GM19099 (cell line): ENCODE measurements around the gene NFATC2.

Source experiments
- POLR2A ChIP-seq: IDR thresholded peaks from 3 replicates; pipeline ENCODE4 v1.6.1; 2011; ENCODE audit warnings: low read depth; ENCODE audit not compliant: insufficient read length; ENCODE audit errors: extremely low read depth

The NFATC2 gene

GRCh38 chr20:51511861-51512619, 30.5 kb downstream of the NFATC2 start:
- no peak for TF ChIP-seq POLR2A

- no peak for TF ChIP-seq POLR2A
Measured at GRCh38 chr20:51510936-51511605, 31.4 kb downstream of the NFATC2 start.

GRCh38 chr20:51510169-51510568, 32.4 kb downstream of the NFATC2 start:
- TF ChIP-seq POLR2A: no peak

- no peak for TF ChIP-seq POLR2A
Measured at GRCh38 chr20:51509208-51509607, 33.3 kb downstream of the NFATC2 start.

- no peak for TF ChIP-seq POLR2A
Measured at GRCh38 chr20:51508780-51509179, 33.7 kb downstream of the NFATC2 start.

GRCh38 chr20:51508158-51508557, 34.4 kb downstream of the NFATC2 start:
- TF ChIP-seq POLR2A: no peak

- no peak for TF ChIP-seq POLR2A
Measured at GRCh38 chr20:51507216-51508036, 35.1 kb downstream of the NFATC2 start.

- no peak for TF ChIP-seq POLR2A
Measured at GRCh38 chr20:51506527-51507215, 35.8 kb downstream of the NFATC2 start.

GRCh38 chr20:51505566-51505965, 37.0 kb downstream of the NFATC2 start:
- TF ChIP-seq POLR2A: no peak

- no peak for TF ChIP-seq POLR2A
Measured at GRCh38 chr20:51503376-51503775, 39.1 kb downstream of the NFATC2 start.

- no peak for TF ChIP-seq POLR2A
Measured at GRCh38 chr20:51500936-51501335, 41.6 kb downstream of the NFATC2 start.

GRCh38 chr20:51500311-51500710, 42.2 kb downstream of the NFATC2 start:
- no peak for TF ChIP-seq POLR2A

- no peak for TF ChIP-seq POLR2A
Measured at GRCh38 chr20:51498765-51499540, 43.6 kb downstream of the NFATC2 start.

GRCh38 chr20:51497542-51498467, 44.7 kb downstream of the NFATC2 start:
- no peak for TF ChIP-seq POLR2A

GRCh38 chr20:51496964-51497363, 45.6 kb downstream of the NFATC2 start:
- no peak for TF ChIP-seq POLR2A
